T-helper 1 cell treated with Interleukin-12 subunit alpha and Interleukin-12 subunit beta and Interleukin-4 antibody, amounts not matched to agents 30 μg/mL and 1 μg/mL, for 36 hours (primary cell): ENCODE results near the gene RPRD1B.
"Not testable (repeated sequence)": the region's sequence is repeated elsewhere in the genome, so short reads cannot be mapped to it uniquely, and the experiment has no call there.

ENCODE experiments used
- H3K27ac Mint-ChIP-seq: one replicate; pipeline ENCODE4 v1.8.0; 2021; ENCODE audit warnings: mild to moderate bottlenecking, mixed read lengths
- H3K27me3 Mint-ChIP-seq: one replicate; pipeline ENCODE4 v1.8.0; 2021; ENCODE audit warnings: low read depth, mixed read lengths
- H3K36me3 Mint-ChIP-seq: one replicate; pipeline ENCODE4 v1.8.0; 2021; ENCODE audit warnings: low read depth, mixed read lengths
- H3K4me1 Mint-ChIP-seq: one replicate; pipeline ENCODE4 v1.8.0; 2021; ENCODE audit warnings: low read depth, mixed read lengths
- H3K4me3 Mint-ChIP-seq: one replicate; pipeline ENCODE4 v1.8.0; 2021; ENCODE audit warnings: mild to moderate bottlenecking, moderate library complexity, mixed read lengths
- H3K9me3 Mint-ChIP-seq: one replicate; pipeline ENCODE4 v1.8.0; 2021; ENCODE audit warnings: mixed read lengths

RPRD1B gene

DNA sequence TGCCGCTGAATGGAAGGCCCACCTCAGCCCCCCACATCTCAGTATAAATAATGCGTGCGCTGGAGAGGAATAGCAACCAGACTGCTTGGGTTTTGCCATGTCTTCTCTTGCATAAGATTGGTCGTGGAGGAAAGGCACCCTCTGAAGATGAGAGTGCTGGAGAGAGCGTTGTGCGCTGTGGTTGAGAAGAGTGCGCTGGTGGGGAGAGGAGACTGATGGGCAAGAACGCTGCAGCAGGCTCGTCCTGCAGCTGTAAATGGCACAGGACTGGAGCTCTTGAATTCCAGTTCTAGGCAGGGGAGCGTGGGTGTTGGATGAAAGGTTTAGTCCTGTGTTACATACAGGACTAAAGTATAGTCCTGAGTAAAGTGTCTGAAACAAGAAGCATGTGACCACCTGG, 51.5 kb downstream of the RPRD1B start:
- Mint-ChIP-seq H3K9me3 (peaks cover under 1% of the 10 kb centered on the region), H3K27me3 (no peaks in the 10 kb centered on the region), H3K4me3 (no peak overlapping the region), H3K4me1 (no peaks in the 10 kb centered on the region), H3K36me3 (peaks cover 37% of the 10 kb centered on the region), H3K27ac (no peak overlapping the region)

DNA sequence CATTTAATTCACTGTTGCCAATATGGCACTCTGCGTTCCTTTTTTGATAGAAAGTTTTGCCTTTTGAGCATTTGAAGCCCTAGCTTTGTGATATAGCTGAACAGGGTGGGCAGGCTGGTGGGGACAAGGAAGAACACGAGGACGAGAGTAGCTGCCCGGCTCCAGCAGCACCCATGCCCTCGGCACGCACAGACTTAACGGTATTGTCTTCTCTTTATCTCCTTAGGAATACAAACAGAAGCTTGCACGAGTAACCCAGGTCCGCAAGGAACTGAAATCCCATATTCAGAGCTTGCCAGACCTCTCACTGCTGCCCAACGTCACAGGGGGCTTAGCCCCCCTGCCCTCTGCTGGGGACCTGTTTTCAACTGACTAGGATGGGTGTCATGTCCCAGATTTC, 56.0 kb downstream of the RPRD1B start:
- Mint-ChIP-seq H3K9me3 (no peaks in the 10 kb centered on the region), H3K4me1 (peaks cover 25% of the 10 kb centered on the region), H3K4me3 (no peak overlapping the region), H3K27ac (no peak overlapping the region), H3K27me3 (no peaks in the 10 kb centered on the region), H3K36me3 (peaks cover 31% of the 10 kb centered on the region)

DNA sequence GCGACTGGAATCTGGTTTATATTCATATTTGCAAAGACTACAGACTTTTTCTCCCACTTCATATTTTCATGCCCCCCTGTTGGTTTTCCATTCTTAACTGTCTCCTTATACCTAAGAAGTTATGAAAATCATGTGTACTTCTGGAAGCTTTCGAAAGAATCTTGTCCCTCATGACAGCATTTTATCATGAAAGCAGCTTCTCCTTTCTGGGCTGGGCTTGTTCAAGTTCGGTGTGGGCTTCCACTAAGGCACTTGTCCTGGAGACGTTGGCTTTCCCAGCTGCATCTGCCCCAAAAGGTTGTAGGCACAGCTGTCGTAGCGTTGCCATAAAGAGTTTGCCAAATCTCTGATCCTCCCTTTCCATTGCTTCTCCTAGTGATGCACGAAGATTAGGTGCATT, 56.5 kb downstream of the RPRD1B start:
- Mint-ChIP-seq H3K4me3 (no peak overlapping the region), H3K27me3 (no peaks in the 10 kb centered on the region), H3K9me3 (no peaks in the 10 kb centered on the region), H3K4me1 (peaks cover 31% of the 10 kb centered on the region), H3K36me3 (peaks cover 33% of the 10 kb centered on the region), H3K27ac (no peak overlapping the region)

DNA sequence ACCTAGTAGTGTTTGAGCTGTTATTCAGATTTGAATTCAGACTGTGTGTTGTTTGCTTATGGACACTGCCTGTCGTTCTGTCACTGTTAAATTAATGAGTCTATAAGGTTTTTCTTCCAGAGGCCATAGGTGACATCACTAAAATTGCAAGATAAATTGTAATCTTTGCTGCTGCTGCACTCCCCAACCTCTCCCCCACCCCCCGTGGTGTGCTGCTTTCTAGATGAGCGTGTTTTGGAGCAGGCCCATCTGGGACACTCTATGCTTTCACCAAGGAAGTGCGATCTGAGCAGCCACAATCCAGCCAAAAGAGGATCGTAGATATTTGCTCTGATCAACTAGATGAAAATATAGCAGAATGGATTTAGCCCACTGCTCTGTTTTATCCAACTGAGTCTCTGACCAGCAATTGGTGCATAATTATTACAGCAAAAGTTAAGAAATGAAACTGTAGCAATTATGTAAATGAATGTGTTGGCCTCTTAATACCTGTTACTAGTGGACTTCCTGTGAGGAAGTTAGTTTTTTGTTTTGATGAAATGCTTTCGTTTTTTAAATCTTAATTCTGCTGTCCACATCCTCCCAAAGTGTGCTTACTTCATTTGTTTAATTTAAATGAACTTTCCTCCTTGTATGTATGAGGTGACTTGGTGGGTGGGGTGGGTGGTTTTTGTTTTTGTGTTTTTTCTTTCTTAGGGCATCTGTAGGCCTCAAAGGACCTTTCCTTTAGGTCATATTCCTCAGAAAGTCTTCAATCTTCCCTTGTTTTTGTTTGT, 58.1 kb downstream of the RPRD1B start:
- Mint-ChIP-seq H3K9me3 (no peaks in the 10 kb centered on the region), H3K27me3 (no peaks in the 10 kb centered on the region), H3K27ac (peak overlapping the region; percentile 75), H3K4me1 (peaks cover 33% of the 10 kb centered on the region), H3K4me3 (no peak overlapping the region), H3K36me3 (peaks cover 30% of the 10 kb centered on the region)

DNA sequence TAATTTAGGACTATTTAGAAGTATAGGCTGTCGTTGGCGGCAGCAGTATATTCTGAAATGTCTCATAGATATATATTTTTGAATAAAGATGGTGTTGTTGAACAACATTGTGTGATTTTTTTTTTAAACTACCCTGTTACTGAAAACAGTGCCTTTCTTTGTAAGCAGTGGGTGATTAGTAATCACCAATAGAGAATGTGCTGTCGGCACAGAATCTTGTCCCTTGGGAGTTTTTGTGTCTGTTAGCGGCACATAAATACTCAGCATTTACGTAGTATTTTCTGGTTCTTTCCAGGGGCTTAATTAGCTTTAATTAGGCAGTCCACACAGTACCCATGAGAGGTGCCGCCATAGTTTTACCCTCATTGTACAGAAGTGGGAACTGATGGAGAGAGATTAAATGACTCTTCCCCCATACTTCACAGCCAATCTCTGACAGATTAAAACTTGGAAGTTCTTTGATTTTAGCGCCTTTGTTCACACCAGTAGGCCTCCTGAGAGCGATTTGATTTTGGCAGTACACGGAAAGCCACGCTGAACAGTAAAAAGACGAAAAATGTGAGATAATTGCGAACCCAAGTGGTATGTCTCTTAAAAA, 58.8 kb downstream of the RPRD1B start:
- H3K4me1 Mint-ChIP-seq, result peaks cover 33% of the 10 kb centered on the region
- H3K36me3 Mint-ChIP-seq, result peaks cover 26% of the 10 kb centered on the region
- H3K27me3 Mint-ChIP-seq, result no peaks in the 10 kb centered on the region
- H3K4me3 Mint-ChIP-seq, result no peak overlapping the region
- peak overlapping the region; percentile 75 for H3K27ac Mint-ChIP-seq
- H3K9me3 Mint-ChIP-seq, result no peaks in the 10 kb centered on the region

DNA sequence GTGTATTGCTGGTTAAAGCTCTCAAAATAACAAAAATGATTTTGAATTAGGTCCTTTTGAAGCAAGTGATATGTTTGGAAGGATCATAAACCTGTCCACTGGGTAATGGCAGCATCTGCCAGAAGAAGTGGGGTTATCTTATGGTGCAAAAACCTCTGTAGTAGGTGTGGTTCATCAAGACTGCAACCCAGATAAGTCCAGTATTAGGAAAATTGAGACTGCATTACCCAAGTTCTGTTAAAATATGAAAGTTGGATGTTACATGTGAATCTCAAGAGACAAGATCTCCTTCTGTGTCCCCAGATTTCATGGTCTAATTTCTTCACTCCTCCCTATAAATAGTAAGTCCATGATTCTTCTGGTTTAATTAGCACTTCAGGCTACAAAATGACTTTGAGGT, 59.4 kb downstream of the RPRD1B start:
- Mint-ChIP-seq H3K36me3 (peaks cover 24% of the 10 kb centered on the region), H3K4me1 (peaks cover 33% of the 10 kb centered on the region), H3K27ac (peak overlapping the region; percentile 76), H3K27me3 (no peaks in the 10 kb centered on the region), H3K9me3 (no peaks in the 10 kb centered on the region), H3K4me3 (no peak overlapping the region)

DNA sequence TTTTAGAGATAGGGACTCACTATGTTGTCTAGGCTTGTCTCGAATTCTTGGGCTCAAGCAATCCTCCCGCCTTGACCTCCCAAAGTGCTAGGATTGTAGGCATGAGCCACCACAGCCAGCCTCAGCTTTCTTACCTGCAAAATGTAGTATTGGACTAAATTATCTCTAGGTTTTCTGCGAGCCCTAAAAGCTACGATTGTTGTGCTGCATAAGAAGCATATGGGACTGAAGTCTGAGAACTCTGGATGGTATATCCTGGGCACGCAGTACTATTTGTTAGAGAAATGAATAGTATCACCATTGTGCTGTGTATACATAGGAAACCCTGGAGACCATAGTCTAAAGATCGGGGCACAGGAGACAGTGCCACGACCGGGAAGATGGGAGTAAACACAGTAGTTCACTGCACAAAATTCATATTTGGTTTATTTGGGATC, 60.1 kb downstream of the RPRD1B start:
- H3K27ac Mint-ChIP-seq, result peak overlapping the region; percentile 76
- H3K4me3 Mint-ChIP-seq, result no peak overlapping the region
- peaks cover 33% of the 10 kb centered on the region for H3K4me1 Mint-ChIP-seq
- H3K9me3 Mint-ChIP-seq, result no peaks in the 10 kb centered on the region
- peaks cover 19% of the 10 kb centered on the region for H3K36me3 Mint-ChIP-seq
- H3K27me3 Mint-ChIP-seq, result no peaks in the 10 kb centered on the region

DNA sequence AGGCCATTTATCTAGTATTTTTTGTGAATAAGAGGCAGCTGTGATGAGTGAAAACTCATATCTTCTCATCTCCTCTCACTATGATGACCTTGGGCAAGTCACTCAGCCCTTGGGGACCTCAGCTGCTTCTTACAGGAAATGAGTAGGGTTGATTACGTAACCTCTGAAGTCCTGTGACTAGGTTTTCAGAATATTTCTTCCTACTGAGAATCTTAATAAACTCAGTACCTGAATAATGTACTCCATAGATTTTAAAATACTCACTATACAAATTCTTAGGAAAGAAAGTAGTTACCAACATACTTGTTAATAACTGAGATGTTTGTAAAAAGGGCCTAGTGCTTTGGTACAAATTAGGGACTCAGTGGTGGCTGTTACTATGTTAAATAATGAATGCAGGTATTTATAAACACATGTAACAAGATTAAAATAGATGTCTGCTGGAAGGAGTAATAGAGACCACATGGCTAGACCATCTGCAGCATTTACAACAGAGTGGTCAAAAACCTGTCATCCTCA, 60.9 kb downstream of the RPRD1B start:
- no peaks in the 10 kb centered on the region for H3K9me3 Mint-ChIP-seq
- peak overlapping the region; percentile 76 for H3K27ac Mint-ChIP-seq
- no peak overlapping the region for H3K4me3 Mint-ChIP-seq
- H3K4me1 Mint-ChIP-seq, result peaks cover 33% of the 10 kb centered on the region
- H3K27me3 Mint-ChIP-seq, result peaks cover under 1% of the 10 kb centered on the region
- H3K36me3 Mint-ChIP-seq, result peaks cover 18% of the 10 kb centered on the region

DNA sequence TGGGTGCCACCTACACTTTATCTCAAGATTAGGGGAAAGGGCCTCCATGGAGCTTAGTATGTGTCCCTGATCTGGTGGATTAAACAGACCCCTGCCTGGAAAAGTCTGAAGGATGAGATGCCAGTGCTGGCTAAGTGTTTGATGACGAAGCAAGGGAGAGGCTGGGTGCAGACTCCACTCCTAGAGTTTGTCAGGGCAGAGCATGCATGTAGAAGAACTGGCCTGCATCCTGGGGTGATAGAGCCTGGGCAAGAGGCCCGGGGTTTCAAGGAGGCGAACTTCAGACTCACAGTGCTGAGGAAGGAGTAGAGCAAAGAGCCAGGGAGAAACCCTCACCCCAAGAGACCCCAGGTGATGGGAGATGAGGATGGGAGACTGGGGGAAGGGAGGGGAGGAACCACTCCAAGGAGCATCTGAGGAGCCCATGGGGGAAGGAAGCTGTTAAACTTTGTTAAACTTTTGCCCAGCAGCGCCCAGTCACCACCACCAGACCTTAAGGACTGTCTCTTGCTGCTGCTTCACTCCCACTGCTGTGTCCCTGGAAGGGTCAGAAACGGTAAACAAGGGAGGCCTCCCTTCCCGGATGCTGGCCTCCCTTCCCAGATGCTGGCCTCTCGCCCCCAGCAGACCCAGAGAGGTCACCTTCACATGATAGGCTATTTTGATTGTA, 61.6 kb downstream of the RPRD1B start:
- H3K36me3 Mint-ChIP-seq, result peaks cover 14% of the 10 kb centered on the region
- peak overlapping the region; percentile 76 for H3K27ac Mint-ChIP-seq
- no peaks in the 10 kb centered on the region for H3K9me3 Mint-ChIP-seq
- H3K27me3 Mint-ChIP-seq, result peaks cover 8% of the 10 kb centered on the region
- no peak overlapping the region for H3K4me3 Mint-ChIP-seq
- H3K4me1 Mint-ChIP-seq, result peaks cover 33% of the 10 kb centered on the region

DNA sequence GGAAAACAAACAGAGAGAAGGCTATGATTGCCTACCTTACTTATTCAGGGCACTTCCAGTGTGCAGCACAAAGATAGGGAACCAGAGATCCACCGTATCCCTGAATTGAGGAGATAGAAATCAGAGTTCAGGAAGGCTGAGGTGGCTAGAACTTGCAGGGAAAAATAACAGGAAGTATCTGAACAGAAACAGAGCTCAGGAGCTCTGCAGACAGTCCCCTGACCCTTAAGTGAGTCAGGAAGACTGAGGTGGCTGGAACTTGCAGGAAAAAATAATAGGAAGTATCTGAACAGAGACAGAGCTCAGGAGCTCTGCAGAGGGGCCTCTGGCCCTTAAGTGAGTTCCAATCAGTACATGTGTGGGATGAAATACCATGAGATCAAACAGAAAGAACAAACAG, 65.4 kb downstream of the RPRD1B start:
- no peak overlapping the region for H3K4me3 Mint-ChIP-seq
- no peak overlapping the region for H3K27ac Mint-ChIP-seq
- peaks cover 13% of the 10 kb centered on the region for H3K4me1 Mint-ChIP-seq
- peaks cover 6% of the 10 kb centered on the region for H3K9me3 Mint-ChIP-seq
- peaks cover 18% of the 10 kb centered on the region for H3K27me3 Mint-ChIP-seq
- H3K36me3 Mint-ChIP-seq, result peaks cover 5% of the 10 kb centered on the region

DNA sequence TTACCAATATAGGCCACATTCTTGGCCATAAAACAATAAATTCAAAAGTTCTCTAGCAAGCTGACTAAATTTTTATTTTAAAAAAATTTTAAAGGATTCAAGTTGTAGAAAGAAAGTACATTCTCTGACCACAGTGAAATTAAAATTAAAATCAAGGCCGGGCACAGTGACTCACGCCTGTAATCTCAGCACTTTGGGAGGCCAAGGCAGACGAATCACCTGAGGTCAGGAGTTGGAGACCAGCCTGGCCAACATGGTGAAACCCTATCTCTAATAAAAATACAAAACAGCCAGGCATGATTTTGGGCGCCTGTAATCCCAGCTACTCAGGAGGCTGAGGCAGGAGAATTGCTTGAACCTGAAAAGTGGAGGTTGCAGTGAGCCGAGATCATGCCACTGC, 68.7 kb downstream of the RPRD1B start:
- H3K9me3 Mint-ChIP-seq, H3K27ac Mint-ChIP-seq, H3K4me3 Mint-ChIP-seq, H3K36me3 Mint-ChIP-seq, H3K4me1 Mint-ChIP-seq: not testable (repeated sequence)
- H3K27me3 Mint-ChIP-seq, result peaks cover 18% of the 10 kb centered on the region

DNA sequence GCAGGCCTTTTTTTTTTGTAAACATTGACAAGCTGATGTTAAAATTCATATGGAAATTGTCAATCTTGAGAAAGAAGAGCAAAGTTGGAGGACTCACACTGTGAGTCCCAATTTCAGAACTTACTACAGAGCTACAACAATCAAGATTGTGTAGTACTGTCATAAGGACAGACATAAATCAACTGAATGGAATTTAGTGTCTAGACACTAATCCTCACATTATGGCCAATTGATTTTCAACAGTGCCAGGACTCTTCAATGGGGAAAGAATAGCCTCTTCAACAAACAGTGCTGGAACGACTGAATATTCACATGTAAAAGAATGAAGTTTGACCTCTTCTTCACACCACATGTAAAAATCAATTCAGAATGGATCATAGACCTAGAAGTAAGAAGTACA, 70.7 kb downstream of the RPRD1B start:
- H3K4me1 Mint-ChIP-seq, result no peaks in the 10 kb centered on the region
- peaks cover 18% of the 10 kb centered on the region for H3K27me3 Mint-ChIP-seq
- H3K27ac Mint-ChIP-seq, result no peak overlapping the region
- H3K36me3 Mint-ChIP-seq, result no peaks in the 10 kb centered on the region
- peaks cover 6% of the 10 kb centered on the region for H3K9me3 Mint-ChIP-seq
- H3K4me3 Mint-ChIP-seq, result no peak overlapping the region

DNA sequence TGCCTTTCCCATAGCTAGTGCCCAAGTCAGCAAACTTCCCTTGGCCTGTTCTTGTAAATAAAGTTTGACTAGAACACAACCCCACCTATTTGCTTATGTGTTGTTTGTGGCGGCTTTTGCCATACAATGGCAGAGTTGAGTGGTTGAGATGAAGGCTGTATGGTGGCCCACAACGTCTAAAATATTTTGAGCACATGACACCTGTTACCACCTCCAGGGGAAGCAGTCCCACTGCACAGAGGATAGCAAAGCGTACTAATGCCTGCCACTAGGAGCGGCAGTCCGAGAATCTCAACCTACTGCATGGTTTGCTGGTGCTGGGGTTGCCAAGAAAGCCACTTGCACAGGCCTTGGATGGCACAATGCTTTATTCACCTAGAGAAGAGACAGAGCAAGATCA, 72.9 kb downstream of the RPRD1B start:
- Mint-ChIP-seq H3K27ac (no peak overlapping the region), H3K27me3 (no peaks in the 10 kb centered on the region), H3K4me1 (no peaks in the 10 kb centered on the region), H3K4me3 (no peak overlapping the region), H3K36me3 (no peaks in the 10 kb centered on the region), H3K9me3 (no peaks in the 10 kb centered on the region)

DNA sequence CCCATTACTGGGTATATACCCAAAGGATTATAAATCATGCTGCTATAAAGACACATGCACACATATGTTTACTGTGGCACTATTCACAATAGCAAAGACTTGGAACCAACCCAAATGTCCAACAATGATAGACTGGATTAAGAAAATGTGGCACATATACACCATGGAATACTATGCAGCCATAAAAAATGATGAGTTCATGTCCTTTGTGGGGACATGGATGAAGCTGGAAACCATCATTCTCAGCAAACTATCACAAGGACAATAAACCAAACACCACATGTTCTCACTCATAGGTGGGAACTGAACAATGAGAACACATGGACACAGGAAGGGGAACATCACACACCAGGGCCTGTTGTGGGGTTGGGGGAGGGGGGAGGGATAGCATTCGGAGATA, 73.8 kb downstream of the RPRD1B start:
- not testable (repeated sequence) for H3K4me3 Mint-ChIP-seq, H3K9me3 Mint-ChIP-seq, H3K27me3 Mint-ChIP-seq, H3K36me3 Mint-ChIP-seq, H3K27ac Mint-ChIP-seq, H3K4me1 Mint-ChIP-seq

DNA sequence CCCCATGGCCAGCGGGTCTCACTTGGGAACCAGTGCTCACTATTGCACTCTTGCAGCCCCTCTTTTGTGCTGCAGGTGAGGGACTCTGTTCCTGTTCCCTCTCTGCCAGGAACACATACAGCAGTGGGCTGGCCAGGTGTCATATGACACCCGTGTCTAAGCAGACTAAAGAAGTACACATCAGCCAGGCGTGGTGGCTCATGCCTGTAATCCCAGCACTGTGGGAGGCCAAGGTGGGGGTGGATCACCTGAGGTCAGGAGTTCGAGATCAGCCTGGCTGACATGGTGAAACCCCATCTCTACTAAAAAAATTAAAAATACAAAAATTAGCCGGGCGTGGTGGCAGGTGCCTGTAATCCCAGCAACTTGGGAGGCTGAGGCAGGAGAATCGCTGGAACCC, 74.4 kb downstream of the RPRD1B start:
- H3K4me3 Mint-ChIP-seq, H3K4me1 Mint-ChIP-seq, H3K27me3 Mint-ChIP-seq, H3K27ac Mint-ChIP-seq, H3K9me3 Mint-ChIP-seq, H3K36me3 Mint-ChIP-seq: not testable (repeated sequence)
